Neural progenitor cell (in vitro differentiated cells): ENCODE results near the gene INHBE.

Source experiments
- EZH2 ChIP-seq: fragments of 200-600 bp; sonication (generic); IDR thresholded peaks from 2 replicates; pipeline ENCODE4 v1.6.1; 2017; ENCODE audit warnings: antibody characterized with exemption, mild to moderate bottlenecking, moderate library complexity
- TF ChIP-seq, protein P1 (sequence below): fragments of 200-600 bp; sonication (generic); IDR thresholded peaks from 2 replicates; pipeline ENCODE4 v1.5.1; 2017; ENCODE audit warnings: antibody characterized with exemption, mild to moderate bottlenecking

DNA sequence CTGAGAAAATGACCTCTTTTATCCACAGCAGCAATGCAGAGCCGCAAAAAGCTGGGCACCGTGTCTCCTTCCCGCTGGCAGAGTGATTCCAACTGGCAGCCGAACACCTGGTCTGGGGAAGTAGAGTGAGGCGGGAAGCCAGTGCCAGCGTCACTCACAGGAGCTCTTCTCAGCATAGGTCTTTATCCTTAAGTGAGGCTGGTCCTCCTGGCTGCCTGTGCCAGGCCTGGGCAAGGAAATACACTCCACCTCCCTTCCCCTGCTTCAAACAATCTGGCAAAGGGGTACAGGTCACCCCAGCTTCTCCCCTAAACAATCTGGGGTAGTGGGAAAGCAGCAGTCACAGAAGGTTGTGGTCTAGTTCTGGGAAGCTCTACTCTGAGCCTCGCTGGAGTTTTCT is 19.8 kb downstream of the INHBE start:
- TF ChIP-seq, protein P1, sequence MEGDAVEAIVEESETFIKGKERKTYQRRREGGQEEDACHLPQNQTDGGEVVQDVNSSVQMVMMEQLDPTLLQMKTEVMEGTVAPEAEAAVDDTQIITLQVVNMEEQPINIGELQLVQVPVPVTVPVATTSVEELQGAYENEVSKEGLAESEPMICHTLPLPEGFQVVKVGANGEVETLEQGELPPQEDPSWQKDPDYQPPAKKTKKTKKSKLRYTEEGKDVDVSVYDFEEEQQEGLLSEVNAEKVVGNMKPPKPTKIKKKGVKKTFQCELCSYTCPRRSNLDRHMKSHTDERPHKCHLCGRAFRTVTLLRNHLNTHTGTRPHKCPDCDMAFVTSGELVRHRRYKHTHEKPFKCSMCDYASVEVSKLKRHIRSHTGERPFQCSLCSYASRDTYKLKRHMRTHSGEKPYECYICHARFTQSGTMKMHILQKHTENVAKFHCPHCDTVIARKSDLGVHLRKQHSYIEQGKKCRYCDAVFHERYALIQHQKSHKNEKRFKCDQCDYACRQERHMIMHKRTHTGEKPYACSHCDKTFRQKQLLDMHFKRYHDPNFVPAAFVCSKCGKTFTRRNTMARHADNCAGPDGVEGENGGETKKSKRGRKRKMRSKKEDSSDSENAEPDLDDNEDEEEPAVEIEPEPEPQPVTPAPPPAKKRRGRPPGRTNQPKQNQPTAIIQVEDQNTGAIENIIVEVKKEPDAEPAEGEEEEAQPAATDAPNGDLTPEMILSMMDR, result no peak
- no peak for TF ChIP-seq EZH2
